Hematopoietic multipotent progenitor cell treated with erythropoietin and hydrocortisone succinate and interleukin-3 and kit ligand, for 4 days (in vitro differentiated cells): ENCODE data around the gene DDN.
A peak's percentile ranks its signal among the peaks of the same experiment; 100 is the strongest.

Experiments
- DNase-seq: peaks from one replicate; pipeline ENCODE4 v3.0.0-alpha.2; 2015

DDN gene

DNA sequence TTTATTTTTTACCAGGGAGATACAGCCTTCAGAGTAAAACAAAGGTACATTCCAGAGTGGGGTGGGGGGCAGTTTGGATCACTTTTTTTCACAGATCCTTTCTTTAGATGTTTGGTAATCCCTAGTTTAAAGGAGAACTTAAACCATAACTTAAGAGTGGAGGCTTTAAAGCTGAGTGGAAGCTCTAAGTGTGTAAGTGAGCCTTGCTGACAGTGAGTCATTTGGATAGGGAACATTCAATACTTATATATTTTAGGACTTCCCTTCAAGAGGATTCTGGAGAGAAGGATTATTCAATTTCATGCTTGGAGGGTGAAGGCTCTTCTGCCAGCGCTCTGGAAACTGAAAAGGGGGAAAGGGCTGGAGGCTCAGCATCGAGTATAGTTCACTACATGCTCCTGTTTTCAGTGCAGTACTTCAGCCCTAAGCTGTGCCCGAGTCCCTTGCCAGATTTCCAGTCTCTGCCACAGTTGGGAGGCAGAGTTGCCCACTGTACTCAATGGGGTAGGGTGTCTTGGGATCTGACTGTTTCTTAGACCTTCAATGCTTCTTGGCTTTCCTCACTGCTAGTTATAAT, 11.0 kb upstream of the DDN start:
- no peak for DNase-seq

DNA sequence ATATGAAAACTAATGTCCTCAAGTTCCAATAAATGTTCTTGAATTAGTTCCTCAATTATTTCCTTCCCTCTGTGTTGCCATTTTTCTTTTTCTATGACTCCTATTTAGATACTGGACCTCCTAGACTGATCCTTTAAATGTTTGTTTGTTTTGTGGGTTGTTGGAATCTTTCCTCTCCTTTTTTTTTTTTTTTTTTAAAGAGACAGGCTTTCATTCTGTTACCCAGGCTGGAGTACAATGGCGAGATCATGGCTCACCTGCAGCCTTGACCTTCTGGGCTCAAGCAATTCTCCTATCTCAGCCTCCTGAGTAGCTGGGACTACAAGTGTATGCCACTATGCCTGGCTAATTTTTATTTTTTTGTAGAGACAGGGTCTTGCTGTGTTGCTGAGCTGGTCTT, 9.8 kb upstream of the DDN start:
- DNase-seq = no peak

DNA sequence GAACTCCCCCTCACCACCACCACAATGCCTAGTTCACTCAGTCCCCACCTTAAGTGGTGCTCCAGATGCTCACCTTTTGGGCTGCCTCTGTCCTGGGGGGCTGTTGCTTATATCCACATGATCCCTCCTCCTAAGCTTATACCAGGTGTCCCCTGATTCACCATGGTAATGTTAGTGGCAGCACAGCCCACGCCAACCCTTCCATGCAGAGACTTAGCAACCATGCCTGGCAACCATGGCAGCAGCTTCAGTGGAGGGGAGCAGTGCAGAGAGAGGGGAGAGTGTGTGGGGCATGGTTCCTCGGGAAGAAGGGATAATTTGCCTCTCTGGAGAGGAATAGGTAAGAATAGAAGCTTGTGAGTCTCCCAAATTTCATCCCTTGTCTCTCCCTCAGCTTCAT, 1.2 kb upstream of the DDN start:
- DNase-seq = no peak

DNA sequence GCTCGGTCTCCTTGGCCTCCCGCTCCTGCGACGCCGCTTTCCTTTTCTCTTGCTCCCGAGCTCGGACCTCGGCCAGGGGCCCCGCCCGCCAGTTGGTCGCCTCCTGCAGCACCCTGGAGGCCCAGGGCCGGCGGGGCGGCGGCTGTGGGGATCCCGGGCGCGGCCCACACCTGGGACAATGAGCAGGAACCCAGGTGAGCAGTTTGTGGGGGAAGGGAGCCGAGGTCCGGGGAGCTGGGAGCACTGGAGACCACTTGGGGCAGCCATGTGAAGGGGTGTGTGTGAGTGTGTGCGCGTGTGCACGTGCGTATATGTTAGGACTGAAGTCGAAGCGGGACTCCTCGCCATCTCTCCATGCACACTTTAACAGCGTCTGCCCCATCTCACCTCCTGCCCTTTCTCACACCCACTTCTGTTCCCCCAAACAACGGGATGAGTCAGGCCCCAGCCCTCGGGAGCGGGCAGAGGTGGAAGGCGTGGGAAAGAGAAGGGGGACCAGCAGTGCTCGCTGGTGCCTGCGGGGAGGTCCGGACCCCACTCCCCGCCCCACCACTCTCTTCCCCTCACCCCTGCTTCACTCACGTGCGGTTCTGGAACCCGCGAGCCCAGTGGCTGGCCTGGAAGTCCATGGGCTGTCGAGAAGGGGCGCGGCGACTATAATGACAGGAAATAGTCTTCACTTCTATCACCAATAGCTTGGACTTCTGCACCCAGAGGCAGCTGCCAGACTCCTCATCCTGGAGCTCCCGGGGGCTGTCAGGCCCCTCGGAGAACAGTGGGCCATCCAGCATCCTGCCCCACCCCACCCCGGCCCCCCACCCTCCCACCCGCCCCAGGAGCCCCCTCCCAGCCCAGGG, 450 bp downstream of the DDN start:
- DNase-seq = peak; percentile 51

DNA sequence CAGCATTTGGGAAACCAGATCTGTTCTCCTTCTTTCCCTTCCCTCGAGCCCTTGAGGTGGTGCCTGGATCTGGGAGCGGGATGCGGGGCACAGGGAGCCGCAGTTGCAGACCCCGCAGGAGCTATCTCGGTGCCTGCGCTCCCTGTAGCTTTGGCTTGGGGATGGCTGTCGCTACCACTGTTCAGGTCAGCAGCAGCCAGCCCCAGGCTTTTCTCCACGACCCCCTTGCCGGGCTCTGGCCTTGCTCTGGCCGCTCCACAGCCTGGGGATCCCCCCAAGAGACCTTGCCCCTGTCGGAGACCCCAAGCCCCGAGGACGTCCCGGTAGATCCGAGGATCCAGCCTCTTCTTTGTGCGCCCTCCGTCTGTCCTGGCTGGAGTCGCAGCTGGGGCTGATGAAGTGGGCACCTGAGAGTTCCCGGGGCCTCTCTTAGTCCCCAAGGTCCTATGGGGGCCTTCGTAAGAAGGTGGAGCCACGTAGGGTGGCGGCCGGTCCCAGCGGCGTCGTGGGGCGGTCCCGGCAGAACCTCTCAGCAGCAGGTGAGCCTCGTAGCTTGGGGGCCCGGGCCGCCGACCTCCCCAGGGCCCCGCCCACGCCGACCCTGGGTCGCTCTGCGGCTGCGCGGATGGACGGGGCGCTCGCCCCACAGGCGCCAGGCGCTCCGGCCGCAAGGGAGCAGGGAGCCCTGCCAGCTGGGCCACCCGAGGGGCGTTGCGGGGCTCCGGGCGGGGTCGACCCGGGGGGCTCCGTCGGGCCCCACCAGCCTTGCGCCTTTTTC, 1.3 kb downstream of the DDN start:
- peak; percentile 32 for DNase-seq

DNA sequence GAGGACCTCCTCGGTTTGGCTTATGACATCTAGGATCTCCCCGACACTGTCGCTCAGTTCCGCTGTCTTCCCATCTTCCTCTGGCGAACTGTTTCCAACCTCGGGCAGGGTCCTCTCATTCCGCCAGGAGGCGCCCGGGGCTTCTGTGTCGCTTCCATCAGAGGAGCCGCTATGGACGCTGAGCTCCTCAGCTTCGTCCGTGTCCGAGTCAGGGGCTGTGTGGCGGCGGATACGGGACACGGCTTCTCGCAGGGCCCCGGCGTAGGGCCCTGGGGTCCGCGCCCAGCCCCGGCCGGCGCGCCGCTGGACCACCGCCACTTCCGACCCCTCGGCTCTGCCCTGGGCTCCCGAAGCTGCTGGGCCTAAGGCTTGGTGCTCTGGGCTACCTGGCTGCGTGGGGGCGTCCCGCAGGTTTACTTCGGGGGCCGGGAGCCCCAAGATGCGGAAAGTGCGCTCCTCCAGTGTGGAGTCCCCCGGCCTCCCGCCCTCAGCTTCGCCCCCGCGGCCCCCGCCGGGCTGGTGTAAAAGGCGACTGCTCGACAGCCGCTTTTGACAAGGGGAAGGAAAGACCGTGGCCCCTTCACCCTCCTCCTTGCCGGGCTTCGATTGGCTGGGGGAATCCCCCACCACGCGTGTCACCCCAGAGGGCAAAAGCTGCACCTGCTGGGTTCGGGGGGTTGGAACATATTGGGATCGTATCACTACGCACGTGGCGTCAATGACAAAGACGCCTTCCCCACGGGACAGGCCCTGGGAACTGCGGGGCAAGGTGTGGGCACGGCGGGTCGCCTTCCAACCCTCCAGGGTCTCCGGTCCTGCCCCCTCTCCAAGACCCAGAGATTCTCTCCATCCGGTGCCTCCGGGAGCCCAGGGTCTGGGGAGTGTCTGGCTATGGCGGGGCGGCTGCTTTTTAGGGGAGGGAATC, 2.1 kb downstream of the DDN start:
- DNase-seq = peak; percentile 92

DNA sequence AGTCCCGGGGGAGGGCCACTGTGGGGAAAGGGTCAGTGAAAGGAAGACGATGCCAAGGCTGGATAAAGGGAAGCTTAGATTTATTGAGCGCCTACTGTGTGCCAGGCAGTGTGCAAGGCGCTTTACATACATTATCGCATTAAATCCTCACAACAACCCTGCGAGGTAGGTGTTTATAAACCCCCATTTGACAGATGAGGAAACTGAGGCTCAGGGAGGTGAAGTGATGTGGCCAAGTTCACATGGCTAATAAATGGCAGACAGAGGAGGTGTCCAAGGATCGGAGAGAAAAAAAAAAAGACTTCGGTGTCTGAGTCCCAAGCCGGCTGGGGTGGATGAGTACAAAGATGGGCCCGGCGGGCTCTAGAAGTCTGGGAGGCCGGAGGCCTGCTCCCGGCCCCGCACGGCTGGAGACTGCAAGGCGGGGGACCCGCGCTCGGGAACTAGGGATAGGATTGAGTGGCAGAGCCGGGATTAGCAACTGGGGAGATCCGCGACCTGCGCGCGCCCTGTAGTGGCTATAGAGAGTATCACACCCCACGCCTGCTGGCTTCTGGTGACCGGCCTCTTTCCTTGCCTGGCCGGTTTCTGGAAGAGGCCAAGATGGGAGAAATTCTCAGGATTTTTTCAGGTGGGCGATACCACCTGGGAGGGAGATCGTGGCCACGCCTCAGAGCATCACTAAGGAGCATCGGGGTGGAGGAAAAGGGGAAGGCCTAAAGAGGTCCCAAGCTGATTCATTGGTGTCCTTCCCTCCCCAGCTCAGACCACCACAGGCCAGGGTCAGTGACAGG, 3.9 kb downstream of the DDN start:
- DNase-seq = peak; percentile 75

DNA sequence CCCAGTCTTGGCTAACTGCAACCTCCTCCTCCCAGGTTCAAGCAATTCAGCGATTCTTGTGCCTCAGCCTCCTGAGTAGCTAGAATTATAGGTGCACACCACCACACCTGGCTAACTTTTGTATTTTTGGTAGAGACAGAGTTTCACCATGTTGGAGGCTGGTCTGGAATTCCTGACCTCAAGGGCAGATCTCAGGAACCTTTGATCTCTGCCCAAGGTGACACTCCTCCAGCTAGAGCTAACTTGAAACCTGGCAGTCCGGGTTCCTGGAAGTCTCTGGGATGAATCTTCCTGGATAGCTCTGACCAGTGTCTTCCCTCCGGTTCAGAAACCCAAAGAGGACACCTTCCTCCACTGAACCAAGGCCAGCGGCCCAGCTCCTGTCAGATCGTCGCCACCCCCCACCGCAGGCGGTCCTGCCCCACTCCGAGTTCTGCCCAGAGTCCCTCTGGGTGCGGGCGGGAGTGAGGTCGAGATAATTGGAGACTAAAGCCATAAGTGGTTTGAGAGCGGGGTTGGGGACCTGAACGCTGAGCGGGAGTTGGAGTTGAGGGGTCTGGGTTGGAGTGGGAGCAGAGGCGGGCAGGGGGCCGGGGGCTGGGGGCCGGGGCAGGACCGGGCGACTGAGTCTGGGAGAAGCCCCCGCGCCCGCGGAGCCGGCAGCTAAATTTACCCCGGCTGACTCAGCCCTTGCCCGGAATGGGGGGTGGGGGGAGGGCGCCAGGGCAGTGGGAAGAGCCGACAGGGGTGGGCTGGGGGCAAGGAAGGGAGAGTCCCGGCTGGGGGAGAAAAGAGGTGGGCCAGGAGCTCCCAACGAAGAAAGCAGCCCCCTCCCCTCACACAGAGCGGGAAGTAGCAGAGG, 4.7 kb downstream of the DDN start:
- DNase-seq = no peak

DNA sequence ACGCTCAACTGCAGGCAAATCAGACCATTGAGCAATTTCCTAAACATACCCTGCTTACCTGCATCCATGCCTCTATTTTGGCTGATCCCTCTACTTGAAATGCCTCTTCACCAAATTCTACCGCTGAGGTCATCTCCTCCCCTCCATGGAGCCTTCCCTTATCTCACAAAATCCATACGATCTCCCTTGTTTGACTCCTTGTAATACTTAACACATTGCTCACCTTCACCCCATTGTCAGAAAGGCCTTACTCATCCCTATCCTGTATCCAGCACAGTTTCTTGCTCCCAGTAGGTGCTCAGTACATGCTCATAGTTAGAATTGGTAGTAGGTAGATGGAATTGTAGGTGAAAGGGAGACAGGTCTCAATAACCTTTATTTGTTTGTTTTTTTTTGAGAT, 5.4 kb downstream of the DDN start:
- no peak for DNase-seq

DNA sequence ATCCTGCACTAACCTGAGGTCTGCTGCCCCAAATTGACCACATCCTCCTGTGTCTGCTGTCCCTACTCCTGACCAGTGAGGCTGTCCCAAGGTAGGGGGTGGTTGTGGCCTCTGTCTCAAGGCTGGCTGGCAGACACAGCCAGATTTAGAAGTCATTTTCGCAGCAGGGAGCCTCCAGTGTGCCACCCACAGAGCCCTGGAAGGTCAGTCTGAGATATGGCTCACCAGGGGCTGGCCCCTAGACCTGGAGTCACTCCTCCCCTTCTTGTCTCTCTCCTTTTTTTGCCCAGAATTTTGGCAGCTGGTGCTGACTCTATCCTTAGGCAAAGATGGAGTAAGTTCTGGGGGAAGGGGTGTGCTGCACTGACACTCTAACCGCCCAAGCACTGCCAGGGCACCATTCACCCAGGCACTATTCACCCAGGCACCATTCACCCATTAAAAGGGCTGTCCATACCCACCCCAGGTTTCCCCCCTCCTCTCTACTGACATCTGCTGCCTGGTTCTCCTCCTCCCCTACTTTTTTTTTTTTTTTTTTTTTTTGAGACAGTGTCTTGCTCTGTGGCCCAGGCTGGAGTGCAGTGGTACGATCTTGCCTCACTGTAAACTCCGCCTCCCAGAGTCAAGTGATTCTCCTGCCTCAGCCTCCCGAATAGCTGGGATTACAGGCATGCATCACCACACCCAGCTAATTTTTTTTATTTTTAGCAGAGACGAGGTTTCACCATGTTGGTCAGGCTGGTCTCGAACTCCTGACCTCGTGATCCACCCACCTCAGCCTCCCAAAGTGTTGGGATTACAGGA, 7.7 kb downstream of the DDN start:
- no peak for DNase-seq

DNA sequence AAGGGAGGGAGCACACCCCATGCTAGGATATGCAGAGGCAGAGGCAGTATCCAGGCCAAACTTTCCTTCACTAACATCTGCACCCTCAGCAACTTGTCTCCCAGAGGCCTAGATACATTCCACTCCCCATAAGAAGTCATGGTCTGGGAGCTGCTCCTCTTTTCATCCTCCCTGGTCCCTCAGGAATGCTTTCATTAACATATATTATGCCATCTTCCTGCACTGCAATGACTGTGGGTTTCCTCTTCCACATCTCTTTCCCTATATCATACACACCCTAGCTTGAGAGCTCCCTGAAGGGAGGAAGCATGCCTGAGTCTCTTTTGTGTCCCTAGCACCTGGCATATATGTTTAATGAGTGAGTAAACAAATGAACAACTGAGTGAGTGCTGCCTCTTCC, 8.6 kb downstream of the DDN start:
- no peak for DNase-seq

DNA sequence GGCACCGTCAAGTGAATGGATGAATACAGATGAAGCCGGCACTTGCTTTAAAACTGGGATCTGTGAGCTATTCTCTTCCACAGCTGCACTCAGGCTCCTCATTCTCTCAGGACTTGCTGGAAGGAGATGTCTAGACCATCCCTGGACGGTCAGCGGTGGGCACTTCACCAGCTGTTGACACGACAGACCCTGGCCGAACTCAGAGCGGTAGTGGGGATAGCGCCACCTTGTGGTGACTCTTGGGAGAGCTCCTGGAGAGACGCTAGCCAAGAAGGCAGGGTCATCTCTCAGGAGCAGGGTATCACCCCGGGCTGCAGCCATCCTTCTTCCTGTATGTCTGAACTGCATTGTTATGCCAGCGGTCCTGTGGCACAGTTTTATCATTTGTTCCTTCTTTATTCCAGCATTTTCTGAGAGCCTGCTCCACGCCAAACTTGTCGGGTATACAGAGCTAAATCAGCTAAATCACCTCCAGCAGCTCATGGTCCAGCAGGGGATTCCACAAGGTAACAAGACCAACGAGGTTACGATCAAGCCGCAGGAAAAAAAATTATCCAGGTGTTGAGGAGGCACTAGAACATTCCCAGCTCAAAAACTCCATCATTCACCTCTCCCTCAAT, 11.0 kb downstream of the DDN start:
- peak; percentile 77 for DNase-seq

DNA sequence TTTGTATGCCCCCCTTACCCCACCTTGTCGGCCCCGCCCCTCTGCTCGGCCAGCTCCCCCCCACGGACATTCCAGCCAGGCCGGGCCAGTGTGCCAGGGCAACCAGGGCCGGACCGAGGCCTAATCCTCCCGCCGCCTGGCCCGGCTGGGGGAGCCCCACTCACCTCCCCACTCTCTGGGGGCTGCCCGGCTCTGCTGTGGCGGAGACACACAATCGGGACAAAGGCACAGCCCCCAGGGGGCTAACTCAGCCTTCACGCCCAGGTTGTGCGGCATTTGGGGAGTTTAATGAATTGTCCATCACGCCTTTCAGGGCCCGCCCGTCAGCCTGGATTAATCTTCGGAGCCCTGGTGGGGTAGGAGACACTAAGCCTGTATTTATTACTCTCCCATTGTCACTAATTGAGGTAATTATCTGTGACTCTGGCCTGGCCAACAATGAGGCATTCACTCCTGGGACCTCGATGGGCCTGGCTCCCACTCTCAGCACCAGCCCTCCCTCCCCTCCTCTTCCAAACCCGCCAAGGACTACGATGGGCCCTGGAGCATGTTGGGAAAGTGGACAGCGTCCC, 12.4 kb downstream of the DDN start:
- no peak for DNase-seq

DNA sequence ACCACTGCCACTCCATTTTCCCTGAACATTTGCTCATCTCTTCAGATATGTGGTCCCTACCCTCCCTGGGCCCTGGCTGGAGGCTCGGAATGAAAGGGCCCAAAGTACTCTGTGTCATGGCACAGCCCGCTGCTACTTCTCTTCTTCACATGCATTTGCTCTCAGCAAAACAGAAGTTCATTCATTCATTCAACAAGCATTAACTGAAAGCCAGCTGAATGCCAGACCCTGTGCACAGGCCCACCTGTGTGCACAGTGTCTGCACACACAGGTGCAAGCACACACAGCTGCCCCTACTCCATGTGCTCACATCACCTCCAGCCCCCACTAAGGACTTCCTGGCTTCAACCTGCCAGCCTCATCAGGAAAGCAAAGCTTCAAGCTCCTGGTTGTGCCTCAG, 13.3 kb downstream of the DDN start:
- DNase-seq = no peak

DNA sequence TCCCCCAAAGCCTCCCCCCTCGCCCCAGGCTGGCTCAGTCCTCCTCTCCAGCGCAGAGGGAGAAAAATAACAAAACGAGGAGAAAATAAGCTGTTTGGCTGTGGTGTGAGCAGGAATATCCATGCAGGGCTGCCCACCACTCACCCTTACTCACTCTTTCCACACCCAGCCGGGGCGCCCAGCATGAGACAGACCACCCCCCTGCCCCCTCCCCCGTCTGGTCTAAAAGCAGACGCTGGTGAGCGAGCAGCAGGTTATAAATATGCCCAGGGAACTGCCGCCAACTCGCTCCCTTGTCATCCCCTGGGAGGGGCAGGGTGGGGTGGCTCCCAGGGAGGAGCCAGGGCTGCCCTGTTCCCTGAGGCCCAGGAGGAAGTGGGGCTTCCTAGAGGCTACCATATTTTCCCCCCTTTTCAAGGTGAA, 13.7 kb downstream of the DDN start:
- DNase-seq = no peak

DNA sequence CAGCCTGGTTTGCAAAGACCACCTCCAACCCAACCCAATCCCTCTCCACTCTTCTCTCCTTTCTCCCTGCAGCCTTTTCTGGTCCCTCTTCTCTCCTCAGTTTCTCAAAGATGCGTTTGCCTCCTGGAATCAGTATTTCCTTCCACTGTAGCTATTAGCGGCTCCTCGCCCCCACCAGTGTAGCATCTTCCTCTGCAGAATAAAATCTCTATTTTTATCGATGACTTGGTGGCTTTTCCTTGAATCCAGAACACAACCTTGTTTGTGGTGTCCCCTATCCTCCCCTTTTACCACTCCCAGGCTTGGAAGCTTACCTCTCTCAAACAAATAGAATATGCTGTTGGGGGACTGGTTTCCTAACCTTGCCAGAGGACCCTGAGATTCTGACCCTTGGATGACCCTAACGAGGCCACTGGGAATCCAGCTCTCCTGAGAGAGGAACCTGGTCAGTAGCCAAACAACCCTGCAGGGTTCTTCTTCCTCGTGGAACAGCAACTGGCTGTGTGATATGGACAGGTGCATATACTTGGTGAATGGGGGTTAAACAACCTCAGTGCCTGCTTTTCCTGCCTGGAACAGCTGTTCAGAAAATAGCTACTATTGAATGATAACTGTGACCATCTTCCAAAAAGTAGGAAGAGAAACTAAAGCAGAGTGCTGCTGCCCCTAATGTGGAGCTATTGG, 16.6 kb downstream of the DDN start:
- no peak for DNase-seq

DNA sequence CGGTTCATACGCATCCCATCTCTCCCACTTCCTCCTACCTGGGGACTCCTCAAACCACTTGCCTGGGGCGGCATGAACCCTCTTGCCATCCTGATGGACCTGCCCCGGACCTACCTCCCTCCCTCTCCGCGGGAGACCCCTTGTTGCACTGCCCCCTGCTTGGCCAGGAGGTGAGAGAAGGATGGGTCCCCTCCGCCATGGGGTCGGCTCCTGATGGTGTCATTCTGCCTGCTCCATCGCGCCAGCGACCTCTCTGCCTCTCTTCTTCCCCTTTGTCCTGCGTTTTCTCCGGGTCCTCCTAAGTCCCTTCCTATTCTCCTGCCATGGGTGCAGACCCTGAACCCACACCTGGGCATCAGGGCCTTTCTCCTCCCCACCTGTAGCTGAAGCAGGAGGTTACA, 17.4 kb downstream of the DDN start:
- DNase-seq = no peak

DNA sequence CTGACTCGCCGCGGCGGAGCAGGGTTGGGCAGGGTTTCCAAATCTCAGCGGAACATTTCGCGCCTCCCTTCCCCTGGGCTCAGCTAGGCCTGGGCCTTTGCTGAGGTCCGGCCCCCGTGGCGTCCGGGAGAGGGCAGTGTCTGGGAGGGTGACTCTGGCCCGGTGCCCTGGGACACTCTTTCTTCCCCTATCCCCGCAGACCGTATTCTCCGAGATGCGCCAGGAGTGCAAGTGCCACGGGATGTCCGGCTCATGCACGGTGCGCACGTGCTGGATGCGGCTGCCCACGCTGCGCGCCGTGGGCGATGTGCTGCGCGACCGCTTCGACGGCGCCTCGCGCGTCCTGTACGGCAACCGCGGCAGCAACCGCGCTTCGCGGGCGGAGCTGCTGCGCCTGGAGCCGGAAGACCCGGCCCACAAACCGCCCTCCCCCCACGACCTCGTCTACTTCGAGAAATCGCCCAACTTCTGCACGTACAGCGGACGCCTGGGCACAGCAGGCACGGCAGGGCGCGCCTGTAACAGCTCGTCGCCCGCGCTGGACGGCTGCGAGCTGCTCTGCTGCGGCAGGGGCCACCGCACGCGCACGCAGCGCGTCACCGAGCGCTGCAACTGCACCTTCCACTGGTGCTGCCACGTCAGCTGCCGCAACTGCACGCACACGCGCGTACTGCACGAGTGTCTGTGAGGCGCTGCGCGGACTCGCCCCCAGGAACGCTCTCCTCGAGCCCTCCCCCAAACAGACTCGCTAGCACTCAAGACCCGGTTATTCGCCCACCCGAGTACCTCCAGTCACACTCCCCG, 18.0 kb downstream of the DDN start:
- peak; percentile 66 for DNase-seq
